ENCODE results near the gene ZFP57. TPM values are rescaled to one million over a fixed set of nuclear protein-coding genes. Genes with fewer than 3 reads are reported as not detected.

Gene ZFP57
- total and polyA plus RNA-seq, 10 of the 15 experiments (the other 5 are each of a cell fraction or from before 2014, with no cell fraction given), result not detected

Small RNA genes within 50 kb of the gene (small RNA-seq; reads per million reads assigned to genes)
- gene SUMO2P1, result 0.12 reads per million

Other genes with a start within 250 kb of the ZFP57 start
Only the 7 nearest of the 10 such genes appear.
- not detected in 2 replicates for gene MAS1L, start 193.2 kb downstream of the ZFP57 start, total RNA-seq (2014; rRNA removed)
- gene MAS1L, start 193.2 kb downstream of the ZFP57 start, total RNA-seq (2014; rRNA removed; fragmentation: Illumina TruSeq; extraction: Trizol), result not detected in 2 replicates
- gene MAS1L, start 193.2 kb downstream of the ZFP57 start, total RNA-seq (2021), result not detected in 2 replicates
- gene MAS1L, start 193.2 kb downstream of the ZFP57 start, polyA plus RNA-seq (2011; rRNA removed), result not detected in 2 replicates
- not detected in 2 replicates for gene MAS1L, start 193.2 kb downstream of the ZFP57 start, polyA plus RNA-seq (2014; fragmentation: Illumina TruSeq; extraction: Trizol)
- not detected for gene MAS1L, start 193.2 kb downstream of the ZFP57 start, polyA plus RNA-seq (2014; fragmentation: Nextera tagmentation; extraction: Ambion mirVana)
- not detected in 2 replicates for gene MAS1L, start 193.2 kb downstream of the ZFP57 start, polyA plus RNA-seq (2014; rRNA removed)
- not detected for gene MAS1L, start 193.2 kb downstream of the ZFP57 start, polyA plus RNA-seq (2016; fragmentation: Nextera tagmentation; extraction: Ambion mirVana)
- 31.8 and 40.4 TPM in 2 replicates for gene UBD, start 121.4 kb downstream of the ZFP57 start, total RNA-seq (2014; rRNA removed)
- gene UBD, start 121.4 kb downstream of the ZFP57 start, total RNA-seq (2014; rRNA removed; fragmentation: Illumina TruSeq; extraction: Trizol), result 52.9 and 54.3 TPM in 2 replicates
- gene UBD, start 121.4 kb downstream of the ZFP57 start, total RNA-seq (2021), result 23.4 and 24.6 TPM in 2 replicates
- gene UBD, start 121.4 kb downstream of the ZFP57 start, polyA plus RNA-seq (2011; rRNA removed), result 101 and 121 TPM in 2 replicates
- 51.0 and 68.3 TPM in 2 replicates for gene UBD, start 121.4 kb downstream of the ZFP57 start, polyA plus RNA-seq (2014; fragmentation: Illumina TruSeq; extraction: Trizol)
- gene UBD, start 121.4 kb downstream of the ZFP57 start, polyA plus RNA-seq (2014; fragmentation: Nextera tagmentation; extraction: Ambion mirVana), result 10 to 100 TPM; 28.6 to 39.6 TPM
- 35.6 and 42.5 TPM in 2 replicates for gene UBD, start 121.4 kb downstream of the ZFP57 start, polyA plus RNA-seq (2014; rRNA removed)
- gene UBD, start 121.4 kb downstream of the ZFP57 start, polyA plus RNA-seq (2016; fragmentation: Nextera tagmentation; extraction: Ambion mirVana), result 10 to 100 TPM; 24.3 to 28.4 TPM
- gene OR2H2, start 96.0 kb downstream of the ZFP57 start, total RNA-seq (2014; rRNA removed), result not detected in 2 replicates
- gene OR2H2, start 96.0 kb downstream of the ZFP57 start, total RNA-seq (2014; rRNA removed; fragmentation: Illumina TruSeq; extraction: Trizol), result not detected in 2 replicates
- not detected in 2 replicates for gene OR2H2, start 96.0 kb downstream of the ZFP57 start, total RNA-seq (2021)
- gene OR2H2, start 96.0 kb downstream of the ZFP57 start, polyA plus RNA-seq (2011; rRNA removed), result not detected in 2 replicates
- not detected in 2 replicates for gene OR2H2, start 96.0 kb downstream of the ZFP57 start, polyA plus RNA-seq (2014; fragmentation: Illumina TruSeq; extraction: Trizol)
- not detected for gene OR2H2, start 96.0 kb downstream of the ZFP57 start, polyA plus RNA-seq (2014; fragmentation: Nextera tagmentation; extraction: Ambion mirVana)
- gene OR2H2, start 96.0 kb downstream of the ZFP57 start, polyA plus RNA-seq (2014; rRNA removed), result not detected in 2 replicates
- gene OR2H2, start 96.0 kb downstream of the ZFP57 start, polyA plus RNA-seq (2016; fragmentation: Nextera tagmentation; extraction: Ambion mirVana), result not detected
- gene GABBR1, start 48.0 kb downstream of the ZFP57 start, total RNA-seq (2014; rRNA removed), result 0.76 and 1.6 TPM in 2 replicates
- 1.2 and 1.7 TPM in 2 replicates for gene GABBR1, start 48.0 kb downstream of the ZFP57 start, total RNA-seq (2014; rRNA removed; fragmentation: Illumina TruSeq; extraction: Trizol)
- gene GABBR1, start 48.0 kb downstream of the ZFP57 start, total RNA-seq (2021), result 5.2 and 5.3 TPM in 2 replicates
- gene GABBR1, start 48.0 kb downstream of the ZFP57 start, polyA plus RNA-seq (2011; rRNA removed), result 0.27 and 0.90 TPM in 2 replicates
- 3.9 and 4.2 TPM in 2 replicates for gene GABBR1, start 48.0 kb downstream of the ZFP57 start, polyA plus RNA-seq (2014; fragmentation: Illumina TruSeq; extraction: Trizol)
- gene GABBR1, start 48.0 kb downstream of the ZFP57 start, polyA plus RNA-seq (2014; fragmentation: Nextera tagmentation; extraction: Ambion mirVana), result under 1 TPM; 0.11 to 0.37 TPM
- gene GABBR1, start 48.0 kb downstream of the ZFP57 start, polyA plus RNA-seq (2014; rRNA removed), result 4.7 and 5.6 TPM in 2 replicates
- under 1 TPM; 0.50 to 0.86 TPM for gene GABBR1, start 48.0 kb downstream of the ZFP57 start, polyA plus RNA-seq (2016; fragmentation: Nextera tagmentation; extraction: Ambion mirVana)
- not detected in 2 replicates for gene MOG, start 24.1 kb downstream of the ZFP57 start, total RNA-seq (2014; rRNA removed)
- gene MOG, start 24.1 kb downstream of the ZFP57 start, total RNA-seq (2014; rRNA removed; fragmentation: Illumina TruSeq; extraction: Trizol), result not detected in 2 replicates
- not detected in 2 replicates for gene MOG, start 24.1 kb downstream of the ZFP57 start, total RNA-seq (2021)
- not detected in 2 replicates for gene MOG, start 24.1 kb downstream of the ZFP57 start, polyA plus RNA-seq (2011; rRNA removed)
- gene MOG, start 24.1 kb downstream of the ZFP57 start, polyA plus RNA-seq (2014; fragmentation: Illumina TruSeq; extraction: Trizol), result 0.30 TPM in 1 of 2 replicates, not detected in the other
- gene MOG, start 24.1 kb downstream of the ZFP57 start, polyA plus RNA-seq (2014; fragmentation: Nextera tagmentation; extraction: Ambion mirVana), result not detected
- gene MOG, start 24.1 kb downstream of the ZFP57 start, polyA plus RNA-seq (2014; rRNA removed), result not detected in 2 replicates
- gene MOG, start 24.1 kb downstream of the ZFP57 start, polyA plus RNA-seq (2016; fragmentation: Nextera tagmentation; extraction: Ambion mirVana), result not detected
- gene HLA-F, start 42.3 kb upstream of the ZFP57 start, total RNA-seq (2014; rRNA removed), result 310 and 335 TPM in 2 replicates
- gene HLA-F, start 42.3 kb upstream of the ZFP57 start, total RNA-seq (2014; rRNA removed; fragmentation: Illumina TruSeq; extraction: Trizol), result 147 and 149 TPM in 2 replicates
- gene HLA-F, start 42.3 kb upstream of the ZFP57 start, total RNA-seq (2021), result 302 and 313 TPM in 2 replicates
- gene HLA-F, start 42.3 kb upstream of the ZFP57 start, polyA plus RNA-seq (2011; rRNA removed), result 174 and 276 TPM in 2 replicates
- 29.4 and 87.6 TPM in 2 replicates for gene HLA-F, start 42.3 kb upstream of the ZFP57 start, polyA plus RNA-seq (2014; fragmentation: Illumina TruSeq; extraction: Trizol)
- 100 to 1,000 TPM in 1 of 2 experiments, 10 to 100 TPM in 1; 30.1 to 107 TPM for gene HLA-F, start 42.3 kb upstream of the ZFP57 start, polyA plus RNA-seq (2014; fragmentation: Nextera tagmentation; extraction: Ambion mirVana)
- 342 and 354 TPM in 2 replicates for gene HLA-F, start 42.3 kb upstream of the ZFP57 start, polyA plus RNA-seq (2014; rRNA removed)
- gene HLA-F, start 42.3 kb upstream of the ZFP57 start, polyA plus RNA-seq (2016; fragmentation: Nextera tagmentation; extraction: Ambion mirVana), result 100 to 1,000 TPM; 120 to 143 TPM
- gene HLA-G, start 146.7 kb upstream of the ZFP57 start, total RNA-seq (2014; rRNA removed), result not detected in 2 replicates
- not detected in 2 replicates for gene HLA-G, start 146.7 kb upstream of the ZFP57 start, total RNA-seq (2014; rRNA removed; fragmentation: Illumina TruSeq; extraction: Trizol)
- gene HLA-G, start 146.7 kb upstream of the ZFP57 start, total RNA-seq (2021), result 0.88 and 1.3 TPM in 2 replicates
- 0.06 and 0.31 TPM in 2 replicates for gene HLA-G, start 146.7 kb upstream of the ZFP57 start, polyA plus RNA-seq (2011; rRNA removed)
- gene HLA-G, start 146.7 kb upstream of the ZFP57 start, polyA plus RNA-seq (2014; fragmentation: Illumina TruSeq; extraction: Trizol), result not detected in 2 replicates
- not detected for gene HLA-G, start 146.7 kb upstream of the ZFP57 start, polyA plus RNA-seq (2014; fragmentation: Nextera tagmentation; extraction: Ambion mirVana)
- gene HLA-G, start 146.7 kb upstream of the ZFP57 start, polyA plus RNA-seq (2014; rRNA removed), result 0.10 TPM in 1 of 2 replicates, not detected in the other
- 1 to 10 TPM; 2.0 to 2.9 TPM for gene HLA-G, start 146.7 kb upstream of the ZFP57 start, polyA plus RNA-seq (2016; fragmentation: Nextera tagmentation; extraction: Ambion mirVana)